ENCODE data around the gene KRTAP10-8. TPM values are rescaled to one million over a fixed set of nuclear protein-coding genes. Genes with fewer than 3 reads are reported as not detected.
"Not testable (repeated sequence)": the region's sequence is repeated elsewhere in the genome, so short reads cannot be mapped to it uniquely, and the experiment has no call there.

The KRTAP10-8 gene
- total RNA-seq, 2 donors from 2014 or later = not detected

DNA sequence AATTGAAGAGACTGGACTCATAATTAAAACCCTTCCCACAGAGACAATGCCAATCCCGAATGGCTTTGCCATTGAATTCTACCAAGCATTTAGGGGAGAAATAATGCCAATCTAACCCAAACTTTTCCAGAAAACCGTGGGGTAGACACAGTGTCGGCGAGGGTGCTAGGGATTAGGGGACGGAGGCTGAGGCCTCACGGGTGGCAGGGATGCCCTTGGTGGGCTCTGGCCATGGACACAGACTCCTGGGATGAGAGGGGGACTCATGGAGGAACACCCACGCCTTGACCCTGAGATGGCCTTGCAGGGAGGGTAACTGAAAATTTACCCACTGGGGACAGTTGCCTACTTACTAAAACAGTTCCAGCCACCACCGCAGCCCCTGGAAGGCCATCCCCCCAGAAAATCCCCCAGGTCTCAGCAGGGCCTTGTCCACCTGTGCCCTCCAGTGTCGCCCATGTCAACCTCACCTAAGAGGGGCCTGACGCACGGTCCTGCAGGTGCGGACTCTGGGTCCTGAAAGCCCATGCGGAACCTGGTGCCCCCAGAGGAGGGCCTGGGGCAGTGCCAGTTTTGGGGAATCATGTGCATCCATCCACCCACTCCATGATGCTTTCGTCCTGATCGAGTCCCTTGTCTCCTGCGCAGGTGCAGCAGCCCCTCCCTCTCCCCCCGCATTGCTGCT, 33.4 kb upstream of the KRTAP10-8 start:
- Histone ChIP-seq H3K4me1 (no peaks in the 10 kb centered on the region), H3K36me3 (no peaks in the 10 kb centered on the region), H3K27ac (no peak overlapping the region), H3K9me3 (no peaks in the 10 kb centered on the region), H3K27me3 (no peaks in the 10 kb centered on the region), H3K9ac (ENCODE audit: low read depth in 2 of 2, low read length in 2 of 2) (no peak overlapping the region), H3K4me3 (no peak overlapping the region)
- no peak for TF ChIP-seq CTCF (IDR thresholded peaks at IDR 0.05)
- no peak for DNase-seq
- intact Hi-C loops (cut with DNase I) = no loop called here

- TF ChIP-seq CTCF (IDR thresholded peaks at IDR 0.05) = no peak
Measured at GRCh38 chr21:44579056-44579832, 32.6 kb upstream of the KRTAP10-8 start.

DNA sequence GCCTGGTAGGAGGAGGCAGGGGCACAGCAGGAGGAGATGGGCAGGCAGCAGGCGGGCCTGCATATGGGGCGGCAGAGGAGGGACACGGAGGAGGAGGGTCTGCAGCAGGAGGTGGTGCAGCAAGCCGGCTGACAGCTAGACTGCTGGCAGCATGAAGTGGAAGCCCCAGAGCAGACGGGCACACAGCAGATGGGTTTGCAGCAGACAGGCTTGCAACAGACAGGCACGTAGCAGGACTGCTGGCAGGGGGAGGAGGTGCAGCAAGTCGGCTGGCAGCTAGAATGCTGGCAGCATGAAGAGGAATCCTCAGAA, 32.1 kb upstream of the KRTAP10-8 start:
- no peaks in the 10 kb centered on the region for H3K9me3 ChIP-seq
- no peak for TF ChIP-seq CTCF (IDR thresholded peaks at IDR 0.05)
- no peak overlapping the region for H3K4me3 ChIP-seq
- no peaks in the 10 kb centered on the region for H3K27me3 ChIP-seq
- no peaks in the 10 kb centered on the region for H3K4me1 ChIP-seq
- H3K36me3 ChIP-seq = no peaks in the 10 kb centered on the region
- H3K9ac ChIP-seq (ENCODE audit: low read depth in 2 of 2, low read length in 2 of 2) = no peak overlapping the region
- no peak for DNase-seq
- H3K27ac ChIP-seq = no peak overlapping the region
- intact Hi-C loops (cut with DNase I) = no loop called here

More at GRCh38 chr21:44579056-44579832, 32.6 kb upstream of the KRTAP10-8 start:
- no peaks in the 10 kb centered on the region for H3K4me1 ChIP-seq
- H3K27me3 ChIP-seq = no peaks in the 10 kb centered on the region
- H3K9ac ChIP-seq (ENCODE audit: low read depth in 2 of 2, low read length in 2 of 2) = no peak overlapping the region
- H3K36me3 ChIP-seq = no peaks in the 10 kb centered on the region
- no peak overlapping the region for H3K4me3 ChIP-seq
- DNase-seq = no peak
- H3K27ac ChIP-seq = no peak overlapping the region
- intact Hi-C loops (cut with DNase I) = no loop called here
- H3K9me3 ChIP-seq = no peaks in the 10 kb centered on the region

- intact Hi-C loops (cut with DNase I); DNase-seq; H3K4me3 ChIP-seq; H3K36me3 ChIP-seq; H3K27ac ChIP-seq; H3K4me1 ChIP-seq; H3K27me3 ChIP-seq; H3K9me3 ChIP-seq; H3K9ac ChIP-seq (ENCODE audit: low read depth in 2 of 2, low read length in 2 of 2): not testable (repeated sequence)
Measured at GRCh38 chr21:44580231-44580821, 31.6 kb upstream of the KRTAP10-8 start, which contains the start of gene KRTAP10-5. Gene KRTAP10-5 (minus strand): TSS chr21:44580604. CDS start chr21:44580578, 26 bp downstream.

GRCh38 chr21:44581158-44581557, 30.7 kb upstream of the KRTAP10-8 start:
- H3K27me3 ChIP-seq = no peaks in the 10 kb centered on the region

More at GRCh38 chr21:44581158-44581557, 30.7 kb upstream of the KRTAP10-8 start:
- intact Hi-C loops (cut with DNase I) = no loop called here
- H3K9me3 ChIP-seq = no peaks in the 10 kb centered on the region
- no peak for TF ChIP-seq CTCF (IDR thresholded peaks at IDR 0.05)
- no peak overlapping the region for H3K9ac ChIP-seq (ENCODE audit: low read depth in 2 of 2, low read length in 2 of 2)
- H3K27ac ChIP-seq = no peak overlapping the region
- H3K4me1 ChIP-seq = no peaks in the 10 kb centered on the region
- no peak for DNase-seq
- H3K4me3 ChIP-seq = no peak overlapping the region
- no peaks in the 10 kb centered on the region for H3K36me3 ChIP-seq

Data from colonic mucosa (tissue), 4 donors.